Stimulated activated CD8-positive, alpha-beta memory T cell treated with anti-CD3 and anti-CD28 coated beads, Interleukin-12 subunit alpha, Interleukin-12 subunit beta, amount 100 ng/mL, for 4 hours (primary cell): ENCODE results near the gene CHCHD3.

Experiments
- DNase-seq: peaks from one replicate; pipeline ENCODE4 v3.0.0-alpha.2; 2020; ENCODE audit warnings: low read depth

Gene CHCHD3

GRCh38 chr7:132805766-132806165 lies 276.1 kb downstream of the CHCHD3 start:
- DNase-seq = no peak

GRCh38 chr7:132804849-132805485 lies 276.9 kb downstream of the CHCHD3 start:
- DNase-seq = no peak

- no peak for DNase-seq
Observed at GRCh38 chr7:132800522-132800921, 281.4 kb downstream of the CHCHD3 start.

- DNase-seq = no peak
Observed at GRCh38 chr7:132799081-132799413, 282.8 kb downstream of the CHCHD3 start.

GRCh38 chr7:132797152-132797551 lies 284.7 kb downstream of the CHCHD3 start:
- DNase-seq = no peak

- DNase-seq = no peak
Observed at GRCh38 chr7:132793474-132793873, 288.4 kb downstream of the CHCHD3 start.

GRCh38 chr7:132791036-132791435 lies 290.9 kb downstream of the CHCHD3 start:
- no peak for DNase-seq

- no peak for DNase-seq
Observed at GRCh38 chr7:132790104-132790503, 291.8 kb downstream of the CHCHD3 start.

- no peak for DNase-seq
Observed at GRCh38 chr7:132789281-132789680, 292.6 kb downstream of the CHCHD3 start.

- DNase-seq = no peak
Observed at GRCh38 chr7:132785870-132786269, 296.0 kb downstream of the CHCHD3 start.

- no peak for DNase-seq
Observed at GRCh38 chr7:132784406-132784805, 297.5 kb downstream of the CHCHD3 start.

- DNase-seq = no peak
Observed at GRCh38 chr7:132783824-132784223, 298.1 kb downstream of the CHCHD3 start.

GRCh38 chr7:132782777-132783640 lies 298.9 kb downstream of the CHCHD3 start:
- DNase-seq = no peak

- DNase-seq = no peak
Observed at GRCh38 chr7:132780822-132781221, 301.1 kb downstream of the CHCHD3 start.

GRCh38 chr7:132779164-132779563 lies 302.7 kb downstream of the CHCHD3 start:
- no peak for DNase-seq

- no peak for DNase-seq
Observed at GRCh38 chr7:132778761-132779160, 303.1 kb downstream of the CHCHD3 start.

- no peak for DNase-seq
Observed at GRCh38 chr7:132777956-132778355, 303.9 kb downstream of the CHCHD3 start.

GRCh38 chr7:132777414-132777813 lies 304.5 kb downstream of the CHCHD3 start:
- DNase-seq = no peak

- DNase-seq = no peak
Observed at GRCh38 chr7:132776048-132776620, 305.8 kb downstream of the CHCHD3 start.

GRCh38 chr7:132773527-132773956 lies 308.3 kb downstream of the CHCHD3 start:
- DNase-seq = no peak

- no peak for DNase-seq
Observed at GRCh38 chr7:132771301-132771730, 310.6 kb downstream of the CHCHD3 start.

- no peak for DNase-seq
Observed at GRCh38 chr7:132770055-132770454, 311.8 kb downstream of the CHCHD3 start.

- no peak for DNase-seq
Observed at GRCh38 chr7:132769280-132769679, 312.6 kb downstream of the CHCHD3 start.
